Astrocyte (in vitro differentiated cells and primary cell): Measurements from ENCODE around the gene SMARCA4. TPM values are rescaled to one million over a fixed set of nuclear protein-coding genes. Genes with fewer than 3 reads are reported as not detected.

ENCODE experiments used
- DNase-seq: peaks from one replicate; pipeline ENCODE4 v3.0.0-alpha.2; 2010; ENCODE audit warnings: low read depth
- FAIRE-seq: peaks from 2 replicates; lab custom pipeline; 2011; peaks lifted over from hg19 to GRCh38; lab: Jason Lieb, UNC
- H2AFZ ChIP-seq: 2 replicates; pipeline ENCODE4 v1.6.0; 2012; ENCODE audit warnings: low read depth, low read length, inconsistent platforms
- H3K27ac ChIP-seq: 2 replicates; pipeline ENCODE4 v1.5.1; 2011; ENCODE audit warnings: low read depth, low read length, inconsistent platforms
- H3K27me3 ChIP-seq: 2 replicates; pipeline ENCODE4 v1.6.0; 2011; ENCODE audit warnings: low read length, inconsistent platforms; ENCODE audit not compliant: insufficient read depth
- H3K36me3 ChIP-seq: 2 replicates; pipeline ENCODE4 v1.5.1; 2011; ENCODE audit warnings: low read length, inconsistent platforms; ENCODE audit not compliant: insufficient read depth
- H3K4me1 ChIP-seq: 2 replicates; pipeline ENCODE4 v1.5.1; 2011; ENCODE audit warnings: low read length, inconsistent platforms; ENCODE audit not compliant: insufficient read depth
- H3K4me2 ChIP-seq: 2 replicates; pipeline ENCODE4 v1.6.0; 2012; ENCODE audit warnings: low read length, inconsistent platforms
- H3K4me3 ChIP-seq: 2 replicates; pipeline ENCODE4 v1.5.1; 2011; ENCODE audit warnings: low read depth, mild to moderate bottlenecking, low read length, inconsistent platforms; ENCODE audit not compliant: insufficient read depth
- H3K79me2 ChIP-seq: 2 replicates; pipeline ENCODE4 v1.6.0; 2012; ENCODE audit warnings: mild to moderate bottlenecking, low read length, inconsistent platforms; ENCODE audit not compliant: insufficient read depth
- H3K9ac ChIP-seq: 2 replicates; pipeline ENCODE4 v1.6.0; 2012; ENCODE audit warnings: mild to moderate bottlenecking, low read length, inconsistent platforms
- H3K9me3 ChIP-seq: 2 replicates; pipeline ENCODE4 v1.5.1; 2012; ENCODE audit warnings: low read depth, mild to moderate bottlenecking, low read length, inconsistent platforms; ENCODE audit not compliant: insufficient read depth
- H4K20me1 ChIP-seq: 2 replicates; pipeline ENCODE4 v1.6.0; 2012; ENCODE audit warnings: low read length, inconsistent platforms; ENCODE audit not compliant: insufficient read depth
- H3K27ac Mint-ChIP-seq: one replicate; pipeline ENCODE4 v1.8.0; 2021; ENCODE audit warnings: mild to moderate bottlenecking, mixed read lengths; ENCODE audit not compliant: unreplicated experiment
- H3K27me3 Mint-ChIP-seq: one replicate; pipeline ENCODE4 v1.8.0; 2021; ENCODE audit warnings: low read depth, mixed read lengths; ENCODE audit not compliant: unreplicated experiment
- H3K36me3 Mint-ChIP-seq: one replicate; pipeline ENCODE4 v1.8.0; 2021; ENCODE audit warnings: low read depth, mixed read lengths; ENCODE audit not compliant: unreplicated experiment
- H3K4me1 Mint-ChIP-seq: one replicate; pipeline ENCODE4 v1.8.0; 2021; ENCODE audit warnings: low read depth, mixed read lengths; ENCODE audit not compliant: unreplicated experiment
- H3K4me3 Mint-ChIP-seq: one replicate; pipeline ENCODE4 v1.8.0; 2021; ENCODE audit warnings: mild to moderate bottlenecking, moderate library complexity, mixed read lengths; ENCODE audit not compliant: unreplicated experiment
- H3K9me3 Mint-ChIP-seq: one replicate; pipeline ENCODE4 v1.8.0; 2021; ENCODE audit warnings: mild to moderate bottlenecking, mixed read lengths; ENCODE audit not compliant: unreplicated experiment
- EZH2 ChIP-seq: IDR thresholded peaks from 2 replicates; pipeline ENCODE4 v1.6.1; 2012; ENCODE audit warnings: mild to moderate bottlenecking, low read length, inconsistent platforms; ENCODE audit not compliant: insufficient read depth
- total RNA-seq: library from RNA; stranded (reverse); gene quantifications from 2 replicates; pipeline ENCODE4 v1.2.1, GENCODE V29; 2021
- TF ChIP-seq, protein P1 (sequence below): IDR thresholded peaks from 2 replicates; pipeline ENCODE4 v1.5.1; 2011; ENCODE audit warnings: low read depth, mild to moderate bottlenecking, inconsistent platforms, low read length, moderate library complexity; ENCODE audit not compliant: insufficient read depth

Gene SMARCA4
- total RNA-seq, 1 donor from 2014 or later, result 159 TPM

DNA sequence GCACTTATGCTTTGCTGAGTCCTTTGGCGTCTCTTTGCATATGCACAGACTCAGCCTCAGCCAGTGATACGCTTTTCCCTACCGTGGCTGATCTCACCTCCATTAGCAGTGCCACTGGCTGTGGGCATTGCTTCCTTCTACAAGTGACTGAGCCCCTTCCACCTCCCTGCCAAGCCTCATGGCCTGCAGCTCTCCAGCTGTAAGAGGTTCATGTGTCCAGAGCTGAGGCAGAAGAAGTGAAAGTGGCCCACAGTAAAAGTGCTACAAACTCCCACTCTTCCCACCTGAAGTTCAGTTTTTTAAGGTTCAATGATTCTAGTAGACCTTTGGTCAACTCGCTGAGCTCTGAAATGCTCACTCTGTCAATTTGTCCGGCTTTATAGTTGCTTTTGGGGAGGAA lies 44.7 kb downstream of the SMARCA4 start:
- no peaks in the 10 kb centered on the region for H3K9me3 Mint-ChIP-seq
- no peaks in the 10 kb centered on the region for H3K4me1 Mint-ChIP-seq
- Histone ChIP-seq H3K9ac (no peak overlapping the region), H4K20me1 (peaks cover 19% of the 10 kb centered on the region), H3K79me2 (no peaks in the 10 kb centered on the region), H3K4me3 (no peak overlapping the region), H3K9me3 (no peaks in the 10 kb centered on the region), H3K27me3 (no peaks in the 10 kb centered on the region), H2AFZ (no peak overlapping the region), H3K4me1 (no peaks in the 10 kb centered on the region), H3K4me2 (no peak overlapping the region), H3K36me3 (peaks cover 35% of the 10 kb centered on the region), H3K27ac (no peak overlapping the region)
- FAIRE-seq (no peak), DNase-seq (no peak)
- H3K27me3 Mint-ChIP-seq, result no peaks in the 10 kb centered on the region
- H3K4me3 Mint-ChIP-seq, result no peak overlapping the region
- peaks cover 7% of the 10 kb centered on the region for H3K36me3 Mint-ChIP-seq
- H3K27ac Mint-ChIP-seq, result no peak overlapping the region
- TF ChIP-seq, protein P1, sequence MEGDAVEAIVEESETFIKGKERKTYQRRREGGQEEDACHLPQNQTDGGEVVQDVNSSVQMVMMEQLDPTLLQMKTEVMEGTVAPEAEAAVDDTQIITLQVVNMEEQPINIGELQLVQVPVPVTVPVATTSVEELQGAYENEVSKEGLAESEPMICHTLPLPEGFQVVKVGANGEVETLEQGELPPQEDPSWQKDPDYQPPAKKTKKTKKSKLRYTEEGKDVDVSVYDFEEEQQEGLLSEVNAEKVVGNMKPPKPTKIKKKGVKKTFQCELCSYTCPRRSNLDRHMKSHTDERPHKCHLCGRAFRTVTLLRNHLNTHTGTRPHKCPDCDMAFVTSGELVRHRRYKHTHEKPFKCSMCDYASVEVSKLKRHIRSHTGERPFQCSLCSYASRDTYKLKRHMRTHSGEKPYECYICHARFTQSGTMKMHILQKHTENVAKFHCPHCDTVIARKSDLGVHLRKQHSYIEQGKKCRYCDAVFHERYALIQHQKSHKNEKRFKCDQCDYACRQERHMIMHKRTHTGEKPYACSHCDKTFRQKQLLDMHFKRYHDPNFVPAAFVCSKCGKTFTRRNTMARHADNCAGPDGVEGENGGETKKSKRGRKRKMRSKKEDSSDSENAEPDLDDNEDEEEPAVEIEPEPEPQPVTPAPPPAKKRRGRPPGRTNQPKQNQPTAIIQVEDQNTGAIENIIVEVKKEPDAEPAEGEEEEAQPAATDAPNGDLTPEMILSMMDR, result no peak
- no peak for TF ChIP-seq EZH2

DNA sequence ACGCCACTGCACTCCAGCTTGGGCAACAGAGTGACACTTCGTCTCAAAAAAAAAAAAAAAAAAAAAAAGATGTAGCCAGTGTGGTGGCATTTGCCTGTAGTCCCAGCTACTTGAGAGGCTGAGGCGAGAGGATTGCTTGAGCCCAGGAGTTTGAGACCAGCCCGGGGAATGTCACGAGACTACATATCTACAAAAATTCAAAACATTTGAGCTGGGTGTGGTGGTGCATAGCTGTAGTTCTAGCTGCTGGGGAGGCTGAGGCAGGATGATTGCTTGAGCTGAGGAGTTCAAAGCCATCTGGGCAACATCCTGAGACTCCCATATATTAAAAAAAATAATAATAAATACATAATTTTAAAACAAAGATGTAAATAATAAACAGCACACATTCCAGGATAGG lies 46.6 kb downstream of the SMARCA4 start:
- Mint-ChIP-seq H3K9me3 (no peaks in the 10 kb centered on the region), H3K4me3 (no peak overlapping the region), H3K27ac (no peak overlapping the region), H3K4me1 (no peaks in the 10 kb centered on the region), H3K36me3 (peaks cover 15% of the 10 kb centered on the region), H3K27me3 (no peaks in the 10 kb centered on the region)
- H2AFZ ChIP-seq, result no peak overlapping the region
- no peak for TF ChIP-seq EZH2
- TF ChIP-seq, protein P1, result no peak
- peaks cover 26% of the 10 kb centered on the region for H3K36me3 ChIP-seq
- DNase-seq (no peak), FAIRE-seq (no peak)
- H3K4me2 ChIP-seq, result no peak overlapping the region
- no peak overlapping the region for H3K9ac ChIP-seq
- H3K4me1 ChIP-seq, result no peaks in the 10 kb centered on the region
- H4K20me1 ChIP-seq, result peaks cover 23% of the 10 kb centered on the region
- no peaks in the 10 kb centered on the region for H3K27me3 ChIP-seq
- H3K79me2 ChIP-seq, result no peaks in the 10 kb centered on the region
- H3K9me3 ChIP-seq, result no peaks in the 10 kb centered on the region
- no peak overlapping the region for H3K27ac ChIP-seq
- H3K4me3 ChIP-seq, result no peak overlapping the region

DNA sequence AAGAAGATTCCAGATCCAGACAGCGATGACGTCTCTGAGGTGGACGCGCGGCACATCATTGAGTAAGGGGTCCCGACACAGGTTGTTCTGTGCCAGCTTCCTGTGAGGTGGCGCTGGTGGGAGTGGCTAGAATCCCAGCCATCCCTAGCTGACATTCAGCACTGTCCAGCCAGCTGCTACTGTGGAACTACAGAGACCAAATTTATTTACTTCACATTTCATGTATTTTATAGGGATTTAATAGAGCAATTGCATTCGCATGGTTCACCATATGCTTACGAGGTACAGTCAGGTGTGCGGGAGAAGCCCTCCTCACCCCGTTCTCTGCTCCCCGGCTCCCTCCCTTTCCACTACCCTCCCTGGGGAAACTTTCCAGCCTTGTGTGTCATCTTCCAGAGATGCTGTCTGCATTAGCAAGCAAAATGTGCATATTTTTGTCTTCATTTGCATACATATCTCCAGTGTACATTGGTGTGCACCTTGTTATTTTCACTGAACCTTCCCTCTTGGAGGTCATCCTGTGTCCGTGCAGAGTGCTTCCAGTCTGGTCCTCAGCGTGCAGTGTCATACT lies 47.2 kb downstream of the SMARCA4 start:
- Mint-ChIP-seq H3K27me3 (no peaks in the 10 kb centered on the region), H3K27ac (no peak overlapping the region), H3K4me1 (no peaks in the 10 kb centered on the region), H3K9me3 (no peaks in the 10 kb centered on the region), H3K36me3 (peaks cover 16% of the 10 kb centered on the region), H3K4me3 (no peak overlapping the region)
- no peak overlapping the region for H2AFZ ChIP-seq
- no peak overlapping the region for H3K27ac ChIP-seq
- H3K4me1 ChIP-seq, result no peaks in the 10 kb centered on the region
- H4K20me1 ChIP-seq, result peaks cover 27% of the 10 kb centered on the region
- H3K79me2 ChIP-seq, result no peaks in the 10 kb centered on the region
- H3K27me3 ChIP-seq, result no peaks in the 10 kb centered on the region
- H3K36me3 ChIP-seq, result peaks cover 28% of the 10 kb centered on the region
- no peak overlapping the region for H3K9ac ChIP-seq
- H3K4me3 ChIP-seq, result no peak overlapping the region
- H3K9me3 ChIP-seq, result no peaks in the 10 kb centered on the region
- FAIRE-seq (no peak), DNase-seq (no peak)
- no peak overlapping the region for H3K4me2 ChIP-seq
- TF ChIP-seq, protein P1, result no peak
- TF ChIP-seq EZH2, result no peak
